HCT116 (cell line): Measurements from ENCODE around the gene INPP5F. TPM values are rescaled to one million over a fixed set of nuclear protein-coding genes. Genes with fewer than 3 reads are reported as not detected.

Source experiments
- ATAC-seq: fragments of 200-7000 bp; cut with Tn5 transposase; 2 replicates; pipeline ENCODE4 v1.9.1; 2020; ENCODE audit warnings: mild to moderate bottlenecking, moderate library complexity
- BruUV-seq: library from RNA; stranded (reverse); fragments of 400-500 nt; replicated peaks from 2 replicates; lab custom pipeline; 2021; lab: Mats Ljungman, UMichigan
- CTCF ChIA-PET: fragments of 300-600 bp; sonication (Branson Sonifier 250); formaldehyde crosslinking; loops from one replicate; lab custom pipeline; 2021; ENCODE audit warnings: antibody characterized with exemption; lab: Charles Lee
- POLR2A ChIA-PET: fragments of 300-600, 350-600 bp; sonication (Branson Sonifier 250); formaldehyde crosslinking; loops from one replicate; lab custom pipeline; 2021; ENCODE audit warnings: antibody characterized with exemption; lab: Charles Lee
- RAD21 ChIA-PET, 2 experiments: fragments of 300-600 bp; sonication (Branson Sonifier 250); formaldehyde crosslinking; loops; one replicate each; lab custom pipeline; 2023; ENCODE audit warnings: low total read pairs in 2 of 2; ENCODE audit not compliant: uncharacterized antibody in 2 of 2, unreplicated experiment in 2 of 2, low non-redundant PET in 1 of 2; lab: Charles Lee
- DNase-seq: peaks from one replicate; pipeline ENCODE4 v3.0.0-alpha.2; 2010; ENCODE audit warnings: low read depth, low spot score
- H2AFZ ChIP-seq: fragments of 200-600 bp; shearing (Covaris generic), sonication (generic); 2 replicates; pipeline ENCODE4 v1.6.1; 2017; ENCODE audit warnings: low read depth, mixed run types, mixed read lengths, antibody characterized with exemption, low read length; ENCODE audit not compliant: poor library complexity, severe bottlenecking
- H3K27ac ChIP-seq: 2 replicates; pipeline ENCODE4 v1.5.1; 2012; ENCODE audit warnings: low read depth, low read length
- H3K27me3 ChIP-seq: fragments of 200-600 bp; sonication (generic); 2 replicates; pipeline ENCODE4 v1.6.1; 2016; ENCODE audit warnings: mixed run types, low read length, mixed read lengths; ENCODE audit not compliant: insufficient read depth
- H3K36me3 ChIP-seq, 2 experiments: fragments of 200-500 bp in 1 of 2; fragments of 200-600 bp in 1 of 2; sonication (Bioruptor generic) in 1 of 2; sonication (generic) in 1 of 2; 2 replicates each; pipeline versions ENCODE4 v1.5.1 to v1.6.1; 2014 to 2016; ENCODE audit warnings: low read length in 2 of 2, inconsistent platforms in 1 of 2, mixed read lengths in 1 of 2, mixed run types in 1 of 2; ENCODE audit not compliant: insufficient read depth in 2 of 2, control insufficient read depth in 1 of 2
- H3K4me1 ChIP-seq, 2 experiments: fragments of 200-600 bp in 1 of 2; sonication (generic) in 1 of 2; 2 replicates each; pipeline versions ENCODE4 v1.5.1 to v1.6.1; 2012 to 2017; ENCODE audit warnings: low read length in 2 of 2, inconsistent platforms in 1 of 2, mild to moderate bottlenecking in 1 of 2, mixed read lengths in 1 of 2, mixed run types in 1 of 2, moderate library complexity in 1 of 2; ENCODE audit not compliant: insufficient read depth in 2 of 2, control insufficient read depth in 1 of 2
- H3K4me2 ChIP-seq: fragments of 200-600 bp; sonication (generic); 2 replicates; pipeline ENCODE4 v1.6.1; 2017; ENCODE audit warnings: mixed run types, low read length, mixed read lengths
- H3K4me3 ChIP-seq, 2 experiments: fragments of 200-600 bp in 1 of 2; sonication (generic) in 1 of 2; replicated peaks in 1 of 2; 2 replicates each; pipeline ENCODE4 v1.5.1; 2011 to 2016; ENCODE audit warnings: low read length in 2 of 2, control low read depth in 1 of 2, low read depth in 1 of 2, mild to moderate bottlenecking in 1 of 2, mixed read lengths in 1 of 2, mixed run types in 1 of 2
- H3K79me2 ChIP-seq: fragments of 200-600 bp; sonication (generic); 2 replicates; pipeline ENCODE4 v1.6.1; 2017; ENCODE audit warnings: mild to moderate bottlenecking, mixed run types, low read length, moderate library complexity, mixed read lengths; ENCODE audit not compliant: insufficient read depth
- H3K9ac ChIP-seq: fragments of 200-600 bp; sonication (generic); 2 replicates; pipeline ENCODE4 v1.6.1; 2016; ENCODE audit warnings: low read length, mixed read lengths
- H3K9me2 ChIP-seq: fragments of 200-600 bp; sonication (generic), shearing (Covaris generic); 2 replicates; pipeline ENCODE4 v1.6.1; 2017; ENCODE audit warnings: mixed run types, mild to moderate bottlenecking, moderate library complexity; ENCODE audit not compliant: insufficient read depth
- H3K9me3 ChIP-seq, 2 experiments: fragments of 200-500 bp in 1 of 2; fragments of 200-600 bp in 1 of 2; sonication (Bioruptor generic) in 1 of 2; sonication (generic) in 1 of 2; 2 replicates each; pipeline ENCODE4 v1.6.1; 2014 to 2017; ENCODE audit warnings: low read length in 2 of 2, mixed read lengths in 2 of 2, inconsistent platforms in 1 of 2, low read depth in 1 of 2, mild to moderate bottlenecking in 1 of 2, mixed run types in 1 of 2, moderate library complexity in 1 of 2; ENCODE audit not compliant: control insufficient read depth in 1 of 2, insufficient read depth in 1 of 2
- H4K20me1 ChIP-seq: fragments of 200-600 bp; sonication (generic), shearing (Covaris generic); 2 replicates; pipeline ENCODE4 v1.6.1; 2017; ENCODE audit warnings: mixed run types, mild to moderate bottlenecking, moderate library complexity; ENCODE audit not compliant: insufficient read depth
- CBX3 ChIP-seq: IDR thresholded peaks from 2 replicates; pipeline ENCODE4 v1.6.1; 2012; ENCODE audit warnings: low read depth
- CEBPB ChIP-seq: IDR thresholded peaks from 2 replicates; pipeline ENCODE4 v1.6.1; 2012; ENCODE audit warnings: low read depth
- EGR1 ChIP-seq: IDR thresholded peaks from 2 replicates; pipeline ENCODE4 v1.6.1; 2012; ENCODE audit warnings: low read depth
- ELF1 ChIP-seq: IDR thresholded peaks from 2 replicates; pipeline ENCODE4 v1.6.1; 2012; ENCODE audit warnings: low read depth, borderline replicate concordance
- EZH2phosphoT487 ChIP-seq: fragments of 200-600 bp; IDR thresholded peaks from 2 replicates; pipeline ENCODE4 v1.6.1; 2018; ENCODE audit warnings: antibody characterized with exemption, borderline replicate concordance
- JUND ChIP-seq: IDR thresholded peaks from 2 replicates; pipeline ENCODE4 v1.6.1; 2012
- POLR2AphosphoS5 ChIP-seq: IDR thresholded peaks from 2 replicates; pipeline ENCODE4 v1.6.1; 2011; ENCODE audit warnings: mild to moderate bottlenecking, low read depth, low read length, moderate library complexity
- RAD21 ChIP-seq: IDR thresholded peaks from 2 replicates; pipeline ENCODE4 v1.6.1; 2012; ENCODE audit warnings: low read depth, mild to moderate bottlenecking
- SIN3A ChIP-seq: IDR thresholded peaks from 2 replicates; pipeline ENCODE4 v1.6.1; 2012; ENCODE audit warnings: low read depth
- SP1 ChIP-seq: IDR thresholded peaks from 2 replicates; pipeline ENCODE4 v1.6.1; 2012; ENCODE audit warnings: low read depth
- SRF ChIP-seq: IDR thresholded peaks from 2 replicates; pipeline ENCODE4 v1.6.1; 2012; ENCODE audit warnings: low read depth
- TCF7L2 ChIP-seq: IDR thresholded peaks from 2 replicates; pipeline ENCODE4 v1.7.0; 2011; ENCODE audit warnings: borderline replicate concordance, inconsistent platforms; ENCODE audit not compliant: insufficient read depth, insufficient read length; ENCODE audit errors: extremely low read depth
- ZFX ChIP-seq: fragments of 450-650 bp; IDR thresholded peaks from 2 replicates; pipeline ENCODE4 v1.6.1; 2017
- ZNF274 ChIP-seq: fragments of 200-500 bp; sonication (Bioruptor generic); IDR thresholded peaks from 2 replicates; pipeline ENCODE4 v1.6.1; 2014; ENCODE audit warnings: mild to moderate bottlenecking, low read depth, low read length, inconsistent platforms
- intact Hi-C: fragments of 100-400 bp; cut with micrococcal nuclease; formaldehyde crosslinking; loops from 2 replicates; pipeline ENCODE4 v1.10.0; 2022
- total RNA-seq: library from RNA; stranded (reverse); gene quantifications from one replicate; pipeline ENCODE4 v1.2.1, GENCODE V29; 2021; ENCODE audit not compliant: unreplicated experiment
- TF ChIP-seq, protein P1 (sequence below), 3 experiments: fragments of 200-600 bp in 1 of 3; sonication (generic) in 1 of 3; IDR thresholded peaks in 2 of 3; conservative IDR thresholded peaks in 1 of 3; 2 replicates each; pipeline ENCODE4 v1.5.1; 2012 to 2017; ENCODE audit warnings: low read depth in 2 of 3, low read length in 2 of 3, antibody characterized with exemption in 1 of 3, borderline replicate concordance in 1 of 3, control low read depth in 1 of 3, mild to moderate bottlenecking in 1 of 3, mixed read lengths in 1 of 3, mixed run types in 1 of 3, moderate library complexity in 1 of 3; ENCODE audit not compliant: insufficient read depth in 1 of 3
- TF ChIP-seq, protein P2 (sequence below): IDR thresholded peaks from 2 replicates; pipeline ENCODE4 v1.6.1; 2012
- TF ChIP-seq, protein P3 (sequence below): IDR thresholded peaks from 2 replicates; pipeline ENCODE4 v1.6.1; 2011; ENCODE audit warnings: mild to moderate bottlenecking, low read length, moderate library complexity; ENCODE audit not compliant: insufficient replicate concordance; ENCODE audit errors: extremely low read depth
- TF ChIP-seq, protein P4 (sequence below): IDR thresholded peaks from 2 replicates; pipeline ENCODE4 v1.6.1; 2012; ENCODE audit warnings: low read depth

The INPP5F gene
- total RNA-seq, 1 experiment from 2014 or later: 21.6 TPM

DNA sequence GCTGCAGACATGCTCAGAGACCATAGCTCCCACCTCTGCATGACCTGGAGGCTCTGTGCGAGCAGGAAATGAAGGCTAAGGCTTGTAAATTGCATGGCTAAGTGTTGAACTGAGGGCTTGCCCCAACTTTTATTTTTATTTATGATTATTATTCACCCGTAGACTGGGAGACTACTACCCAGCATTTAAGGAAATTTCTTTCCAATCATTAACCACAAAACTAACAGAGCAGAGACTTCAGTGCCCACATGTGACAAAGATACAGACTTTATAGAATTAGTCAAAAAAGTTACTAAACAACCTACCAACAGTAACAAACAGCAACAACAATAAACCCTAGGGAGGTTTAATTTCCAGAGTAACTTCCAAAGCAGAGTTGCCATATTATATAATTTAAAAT is 107.1 kb downstream of the INPP5F start:
- no peaks in the 10 kb centered on the region for H3K9me2 ChIP-seq
- H3K9ac ChIP-seq: no peak overlapping the region
- peaks cover 86% of the 10 kb centered on the region in 2 experiments for H3K36me3 ChIP-seq
- no peaks in the 10 kb centered on the region for H3K27me3 ChIP-seq
- TF ChIP-seq, protein P1, sequence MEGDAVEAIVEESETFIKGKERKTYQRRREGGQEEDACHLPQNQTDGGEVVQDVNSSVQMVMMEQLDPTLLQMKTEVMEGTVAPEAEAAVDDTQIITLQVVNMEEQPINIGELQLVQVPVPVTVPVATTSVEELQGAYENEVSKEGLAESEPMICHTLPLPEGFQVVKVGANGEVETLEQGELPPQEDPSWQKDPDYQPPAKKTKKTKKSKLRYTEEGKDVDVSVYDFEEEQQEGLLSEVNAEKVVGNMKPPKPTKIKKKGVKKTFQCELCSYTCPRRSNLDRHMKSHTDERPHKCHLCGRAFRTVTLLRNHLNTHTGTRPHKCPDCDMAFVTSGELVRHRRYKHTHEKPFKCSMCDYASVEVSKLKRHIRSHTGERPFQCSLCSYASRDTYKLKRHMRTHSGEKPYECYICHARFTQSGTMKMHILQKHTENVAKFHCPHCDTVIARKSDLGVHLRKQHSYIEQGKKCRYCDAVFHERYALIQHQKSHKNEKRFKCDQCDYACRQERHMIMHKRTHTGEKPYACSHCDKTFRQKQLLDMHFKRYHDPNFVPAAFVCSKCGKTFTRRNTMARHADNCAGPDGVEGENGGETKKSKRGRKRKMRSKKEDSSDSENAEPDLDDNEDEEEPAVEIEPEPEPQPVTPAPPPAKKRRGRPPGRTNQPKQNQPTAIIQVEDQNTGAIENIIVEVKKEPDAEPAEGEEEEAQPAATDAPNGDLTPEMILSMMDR (IDR thresholded peaks at IDR 0.05 in 2 of 3, conservative IDR thresholded peaks at IDR 0.05 in 1 of 3; ENCODE audit: borderline replicate concordance in 1 of 3, insufficient read depth in 1 of 3, low read depth in 2 of 3, low read length in 2 of 3): no peak
- TF ChIP-seq JUND (no peak), CBX3 (no peak), ZFX (no peak), SRF (no peak), RAD21 (no peak), CEBPB (no peak), ZNF274 (no peak), ELF1 (no peak), SP1 (no peak), POLR2AphosphoS5 (no peak; the same call in 1 of the 2 replicates), TCF7L2 (no peak), EGR1 (no peak), EZH2phosphoT487 (no peak), SIN3A (no peak)
- TF ChIP-seq, protein P2, sequence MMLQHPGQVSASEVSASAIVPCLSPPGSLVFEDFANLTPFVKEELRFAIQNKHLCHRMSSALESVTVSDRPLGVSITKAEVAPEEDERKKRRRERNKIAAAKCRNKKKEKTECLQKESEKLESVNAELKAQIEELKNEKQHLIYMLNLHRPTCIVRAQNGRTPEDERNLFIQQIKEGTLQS: no peak
- TF ChIP-seq, protein P3, sequence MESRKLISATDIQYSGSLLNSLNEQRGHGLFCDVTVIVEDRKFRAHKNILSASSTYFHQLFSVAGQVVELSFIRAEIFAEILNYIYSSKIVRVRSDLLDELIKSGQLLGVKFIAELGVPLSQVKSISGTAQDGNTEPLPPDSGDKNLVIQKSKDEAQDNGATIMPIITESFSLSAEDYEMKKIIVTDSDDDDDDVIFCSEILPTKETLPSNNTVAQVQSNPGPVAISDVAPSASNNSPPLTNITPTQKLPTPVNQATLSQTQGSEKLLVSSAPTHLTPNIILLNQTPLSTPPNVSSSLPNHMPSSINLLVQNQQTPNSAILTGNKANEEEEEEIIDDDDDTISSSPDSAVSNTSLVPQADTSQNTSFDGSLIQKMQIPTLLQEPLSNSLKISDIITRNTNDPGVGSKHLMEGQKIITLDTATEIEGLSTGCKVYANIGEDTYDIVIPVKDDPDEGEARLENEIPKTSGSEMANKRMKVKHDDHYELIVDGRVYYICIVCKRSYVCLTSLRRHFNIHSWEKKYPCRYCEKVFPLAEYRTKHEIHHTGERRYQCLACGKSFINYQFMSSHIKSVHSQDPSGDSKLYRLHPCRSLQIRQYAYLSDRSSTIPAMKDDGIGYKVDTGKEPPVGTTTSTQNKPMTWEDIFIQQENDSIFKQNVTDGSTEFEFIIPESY: no peak
- TF ChIP-seq, protein P4, sequence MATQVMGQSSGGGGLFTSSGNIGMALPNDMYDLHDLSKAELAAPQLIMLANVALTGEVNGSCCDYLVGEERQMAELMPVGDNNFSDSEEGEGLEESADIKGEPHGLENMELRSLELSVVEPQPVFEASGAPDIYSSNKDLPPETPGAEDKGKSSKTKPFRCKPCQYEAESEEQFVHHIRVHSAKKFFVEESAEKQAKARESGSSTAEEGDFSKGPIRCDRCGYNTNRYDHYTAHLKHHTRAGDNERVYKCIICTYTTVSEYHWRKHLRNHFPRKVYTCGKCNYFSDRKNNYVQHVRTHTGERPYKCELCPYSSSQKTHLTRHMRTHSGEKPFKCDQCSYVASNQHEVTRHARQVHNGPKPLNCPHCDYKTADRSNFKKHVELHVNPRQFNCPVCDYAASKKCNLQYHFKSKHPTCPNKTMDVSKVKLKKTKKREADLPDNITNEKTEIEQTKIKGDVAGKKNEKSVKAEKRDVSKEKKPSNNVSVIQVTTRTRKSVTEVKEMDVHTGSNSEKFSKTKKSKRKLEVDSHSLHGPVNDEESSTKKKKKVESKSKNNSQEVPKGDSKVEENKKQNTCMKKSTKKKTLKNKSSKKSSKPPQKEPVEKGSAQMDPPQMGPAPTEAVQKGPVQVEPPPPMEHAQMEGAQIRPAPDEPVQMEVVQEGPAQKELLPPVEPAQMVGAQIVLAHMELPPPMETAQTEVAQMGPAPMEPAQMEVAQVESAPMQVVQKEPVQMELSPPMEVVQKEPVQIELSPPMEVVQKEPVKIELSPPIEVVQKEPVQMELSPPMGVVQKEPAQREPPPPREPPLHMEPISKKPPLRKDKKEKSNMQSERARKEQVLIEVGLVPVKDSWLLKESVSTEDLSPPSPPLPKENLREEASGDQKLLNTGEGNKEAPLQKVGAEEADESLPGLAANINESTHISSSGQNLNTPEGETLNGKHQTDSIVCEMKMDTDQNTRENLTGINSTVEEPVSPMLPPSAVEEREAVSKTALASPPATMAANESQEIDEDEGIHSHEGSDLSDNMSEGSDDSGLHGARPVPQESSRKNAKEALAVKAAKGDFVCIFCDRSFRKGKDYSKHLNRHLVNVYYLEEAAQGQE: no peak
- ChIA-PET CTCF (no interaction called here), RAD21 (no interaction called here), POLR2A (no interaction called here)
- intact Hi-C loops: no loop called here
- no peaks in the 10 kb centered on the region for H3K4me1 ChIP-seq
- no peak for ATAC-seq
- H2AFZ ChIP-seq: no peak overlapping the region
- no TSS peak for BruUV-seq
- no peak overlapping the region for H3K27ac ChIP-seq
- no peak for DNase-seq
- no peak overlapping the region for H3K4me2 ChIP-seq
- peaks cover 5% of the 10 kb centered on the region; the same call in 1 of the 2 replicates for H4K20me1 ChIP-seq
- no peaks in the 10 kb centered on the region for H3K9me3 ChIP-seq
- peaks cover 38% of the 10 kb centered on the region for H3K79me2 ChIP-seq
- H3K4me3 ChIP-seq: no peak overlapping the region
